HL-60 (cell line): ENCODE measurements around the gene SH2B3.

Experiments
- DNase-seq, 2 experiments: peaks; one replicate each; pipeline ENCODE4 v3.0.0-alpha.2; 2010 to 2020; ENCODE audit warnings: low read depth in 1 of 2, low spot score in 1 of 2
- H3K27ac ChIP-seq: fragments of 250-450 bp; sonication (Bioruptor Pico); replicated peaks from 2 replicates; pipeline ENCODE4 v1.5.1; 2020; ENCODE audit warnings: mild to moderate bottlenecking, moderate library complexity
- H3K27me3 ChIP-seq: fragments of 250-450 bp; sonication (Bioruptor Pico); 2 replicates; pipeline ENCODE4 v1.5.1; 2021; ENCODE audit warnings: mild to moderate bottlenecking, moderate library complexity; ENCODE audit not compliant: insufficient read depth, poor library complexity, severe bottlenecking
- H3K4me3 ChIP-seq: replicated peaks from 2 replicates; pipeline ENCODE4 v1.5.1; 2011; ENCODE audit warnings: mild to moderate bottlenecking, control low read depth, low read length; ENCODE audit not compliant: insufficient read depth
- GABPA ChIP-seq: IDR thresholded peaks from 2 replicates; pipeline ENCODE4 v1.6.1; 2012; ENCODE audit warnings: low read depth
- POLR2AphosphoS5 ChIP-seq: IDR thresholded peaks from 2 replicates; pipeline ENCODE4 v1.6.1; 2012; ENCODE audit warnings: low read depth
- SPI1 ChIP-seq: IDR thresholded peaks from 2 replicates; pipeline ENCODE4 v1.6.1; 2012; ENCODE audit warnings: low read depth, mild to moderate bottlenecking, borderline replicate concordance
- TF ChIP-seq, protein P1 (sequence below): IDR thresholded peaks from 2 replicates; pipeline ENCODE4 v1.6.1; 2012; ENCODE audit warnings: low read depth; ENCODE audit not compliant: insufficient replicate concordance
- TF ChIP-seq, protein P2 (sequence below): IDR thresholded peaks from one replicate; pipeline ENCODE4 v1.5.1; 2011; ENCODE audit warnings: low read length, control low read depth, inconsistent platforms; ENCODE audit not compliant: insufficient read depth

The SH2B3 gene

DNA sequence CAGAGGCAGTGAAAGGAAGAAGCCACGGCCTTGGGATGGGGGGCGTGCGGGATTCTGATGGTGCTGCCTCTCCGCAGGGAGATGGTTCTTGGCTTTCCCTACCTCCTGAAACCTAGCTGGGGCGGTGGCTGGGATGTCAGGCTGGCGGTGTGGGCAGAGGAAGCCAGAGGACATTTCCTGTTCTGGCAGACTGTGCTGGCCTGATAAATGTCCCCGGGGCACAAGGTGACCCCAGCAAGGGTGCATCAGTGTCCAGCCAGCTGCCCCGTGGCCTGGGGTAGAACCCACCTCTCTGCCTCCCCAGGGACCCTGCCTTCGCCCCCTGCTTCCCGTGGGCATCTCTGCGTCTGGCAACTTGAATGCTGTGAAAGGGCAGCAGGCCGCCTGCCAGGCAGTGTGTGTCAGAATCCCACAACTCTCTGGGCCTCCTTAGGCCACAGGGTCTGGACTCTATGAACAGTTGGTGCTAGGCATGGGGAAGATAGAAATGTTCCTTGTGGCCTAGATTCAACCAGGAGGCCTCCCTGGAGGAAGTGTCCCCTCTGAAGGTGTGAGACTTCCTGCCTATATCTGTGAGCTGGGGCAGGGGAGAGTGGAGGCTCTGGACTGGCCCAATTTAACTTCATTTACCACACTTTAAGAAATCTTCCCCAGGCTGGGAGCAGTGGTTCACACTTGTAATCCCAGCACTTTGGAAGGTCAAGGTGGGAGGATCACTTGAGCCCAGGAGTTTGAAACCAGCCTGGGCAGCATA, 4.9 kb downstream of the SH2B3 start:
- no peak for DNase-seq
- no peaks in the 10 kb centered on the region for H3K27me3 ChIP-seq
- H3K4me3 ChIP-seq, result no peak overlapping the region
- TF ChIP-seq POLR2AphosphoS5, result no peak
- TF ChIP-seq, protein P1, sequence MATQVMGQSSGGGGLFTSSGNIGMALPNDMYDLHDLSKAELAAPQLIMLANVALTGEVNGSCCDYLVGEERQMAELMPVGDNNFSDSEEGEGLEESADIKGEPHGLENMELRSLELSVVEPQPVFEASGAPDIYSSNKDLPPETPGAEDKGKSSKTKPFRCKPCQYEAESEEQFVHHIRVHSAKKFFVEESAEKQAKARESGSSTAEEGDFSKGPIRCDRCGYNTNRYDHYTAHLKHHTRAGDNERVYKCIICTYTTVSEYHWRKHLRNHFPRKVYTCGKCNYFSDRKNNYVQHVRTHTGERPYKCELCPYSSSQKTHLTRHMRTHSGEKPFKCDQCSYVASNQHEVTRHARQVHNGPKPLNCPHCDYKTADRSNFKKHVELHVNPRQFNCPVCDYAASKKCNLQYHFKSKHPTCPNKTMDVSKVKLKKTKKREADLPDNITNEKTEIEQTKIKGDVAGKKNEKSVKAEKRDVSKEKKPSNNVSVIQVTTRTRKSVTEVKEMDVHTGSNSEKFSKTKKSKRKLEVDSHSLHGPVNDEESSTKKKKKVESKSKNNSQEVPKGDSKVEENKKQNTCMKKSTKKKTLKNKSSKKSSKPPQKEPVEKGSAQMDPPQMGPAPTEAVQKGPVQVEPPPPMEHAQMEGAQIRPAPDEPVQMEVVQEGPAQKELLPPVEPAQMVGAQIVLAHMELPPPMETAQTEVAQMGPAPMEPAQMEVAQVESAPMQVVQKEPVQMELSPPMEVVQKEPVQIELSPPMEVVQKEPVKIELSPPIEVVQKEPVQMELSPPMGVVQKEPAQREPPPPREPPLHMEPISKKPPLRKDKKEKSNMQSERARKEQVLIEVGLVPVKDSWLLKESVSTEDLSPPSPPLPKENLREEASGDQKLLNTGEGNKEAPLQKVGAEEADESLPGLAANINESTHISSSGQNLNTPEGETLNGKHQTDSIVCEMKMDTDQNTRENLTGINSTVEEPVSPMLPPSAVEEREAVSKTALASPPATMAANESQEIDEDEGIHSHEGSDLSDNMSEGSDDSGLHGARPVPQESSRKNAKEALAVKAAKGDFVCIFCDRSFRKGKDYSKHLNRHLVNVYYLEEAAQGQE, result no peak
- TF ChIP-seq SPI1, result peak; percentile 14; the same call in 1 of the 2 replicates
- TF ChIP-seq, protein P2, sequence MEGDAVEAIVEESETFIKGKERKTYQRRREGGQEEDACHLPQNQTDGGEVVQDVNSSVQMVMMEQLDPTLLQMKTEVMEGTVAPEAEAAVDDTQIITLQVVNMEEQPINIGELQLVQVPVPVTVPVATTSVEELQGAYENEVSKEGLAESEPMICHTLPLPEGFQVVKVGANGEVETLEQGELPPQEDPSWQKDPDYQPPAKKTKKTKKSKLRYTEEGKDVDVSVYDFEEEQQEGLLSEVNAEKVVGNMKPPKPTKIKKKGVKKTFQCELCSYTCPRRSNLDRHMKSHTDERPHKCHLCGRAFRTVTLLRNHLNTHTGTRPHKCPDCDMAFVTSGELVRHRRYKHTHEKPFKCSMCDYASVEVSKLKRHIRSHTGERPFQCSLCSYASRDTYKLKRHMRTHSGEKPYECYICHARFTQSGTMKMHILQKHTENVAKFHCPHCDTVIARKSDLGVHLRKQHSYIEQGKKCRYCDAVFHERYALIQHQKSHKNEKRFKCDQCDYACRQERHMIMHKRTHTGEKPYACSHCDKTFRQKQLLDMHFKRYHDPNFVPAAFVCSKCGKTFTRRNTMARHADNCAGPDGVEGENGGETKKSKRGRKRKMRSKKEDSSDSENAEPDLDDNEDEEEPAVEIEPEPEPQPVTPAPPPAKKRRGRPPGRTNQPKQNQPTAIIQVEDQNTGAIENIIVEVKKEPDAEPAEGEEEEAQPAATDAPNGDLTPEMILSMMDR, result no peak
- no peak for TF ChIP-seq GABPA
- H3K27ac ChIP-seq, result no peak overlapping the region; the same call in 1 of the 2 replicates

DNA sequence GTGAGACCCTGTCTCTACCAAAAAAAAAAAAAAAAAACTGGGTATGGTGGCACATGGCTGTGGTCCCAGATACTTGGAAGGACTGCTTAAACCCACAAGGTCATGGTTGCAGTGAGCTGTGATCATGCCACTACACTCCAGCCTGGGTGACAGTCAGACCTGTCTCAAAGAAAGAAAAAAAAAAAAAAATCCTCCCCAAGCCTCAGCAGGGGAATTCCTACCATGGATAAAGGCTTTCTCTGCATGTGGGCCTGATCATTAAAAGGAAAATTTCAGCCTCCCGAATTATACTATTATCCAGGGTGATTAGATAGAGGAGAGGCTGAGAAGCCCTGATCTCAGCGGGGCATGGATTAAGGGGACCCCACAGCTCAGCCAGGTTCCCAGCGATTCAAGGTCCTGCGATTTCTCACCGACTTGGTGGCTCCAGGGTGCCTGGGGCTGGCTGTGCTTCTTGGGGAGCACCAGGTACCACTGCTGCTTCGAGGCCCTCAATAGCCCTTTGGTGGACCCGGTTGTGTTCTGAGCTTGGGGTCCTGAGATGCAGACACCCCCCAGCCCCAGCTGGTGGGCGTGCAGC, 5.6 kb downstream of the SH2B3 start:
- TF ChIP-seq GABPA, result no peak
- TF ChIP-seq, protein P1, result no peak
- no peak for TF ChIP-seq POLR2AphosphoS5
- TF ChIP-seq, protein P2, result no peak
- TF ChIP-seq SPI1, result no peak
- Histone ChIP-seq H3K4me3 (no peak overlapping the region), H3K27ac (no peak overlapping the region), H3K27me3 (no peaks in the 10 kb centered on the region)
- DNase-seq, result no peak

DNA sequence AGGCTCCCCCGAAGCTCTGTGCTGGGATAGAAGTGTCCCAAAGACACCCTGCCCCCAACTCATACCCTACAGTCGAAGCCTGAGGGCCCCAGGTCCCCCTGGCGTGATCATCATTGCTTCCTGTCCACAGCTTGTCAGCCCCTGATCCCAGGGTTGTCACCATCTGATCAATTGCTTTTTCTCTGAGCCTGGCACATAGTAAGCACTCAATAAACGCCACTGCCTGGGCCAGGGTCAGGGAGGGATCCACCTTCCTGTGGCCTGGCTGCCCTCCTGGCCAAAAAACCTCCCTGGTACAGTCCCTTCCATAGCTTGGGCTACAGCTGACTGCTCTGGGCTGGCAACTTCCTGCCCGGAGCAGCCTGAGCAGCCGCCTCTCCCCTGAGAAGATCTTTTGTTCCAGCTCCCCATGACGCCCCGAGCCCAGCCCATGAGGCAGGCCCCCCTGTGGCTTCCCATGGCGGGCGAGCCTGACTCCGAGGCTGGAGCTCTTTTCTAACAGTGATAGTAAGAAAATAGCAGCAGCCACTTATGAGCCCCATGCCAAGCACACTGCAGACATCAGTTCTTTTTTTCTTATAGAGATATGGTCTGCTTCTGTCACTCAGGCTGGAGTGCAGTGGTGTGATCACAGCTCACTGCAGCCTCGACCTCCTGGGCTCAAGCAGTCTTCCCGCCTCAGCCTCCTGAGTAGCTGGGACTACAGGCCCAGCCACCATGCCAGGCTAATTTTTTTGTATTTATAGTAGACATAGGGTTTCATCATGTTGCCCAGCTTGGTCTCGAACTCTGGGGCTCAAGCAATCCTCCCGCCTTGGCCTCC, 6.5 kb downstream of the SH2B3 start:
- no peak overlapping the region for H3K4me3 ChIP-seq
- TF ChIP-seq, protein P1, result no peak
- no peak for TF ChIP-seq POLR2AphosphoS5
- no peak for TF ChIP-seq GABPA
- no peak for TF ChIP-seq SPI1
- TF ChIP-seq, protein P2, result no peak
- no peaks in the 10 kb centered on the region for H3K27me3 ChIP-seq
- peak overlapping the region; percentile 8; the same call in 1 of the 2 replicates for H3K27ac ChIP-seq
- no peak for DNase-seq
